ENCODE data around the gene CNTNAP2. TPM values are rescaled to one million over a fixed set of nuclear protein-coding genes. Genes with fewer than 3 reads are reported as not detected.

Gene CNTNAP2
- total and polyA plus RNA-seq, 2 of the 13 experiments (the other 11 are each of a cell fraction or from before 2014, with no cell fraction given), result 0.40 to 0.42 TPM

GRCh38 chr7:148256433-148256832, 2139.8 kb downstream of the CNTNAP2 start:
- in situ Hi-C loops (cut with HindIII; ENCODE audit: extremely low pct_ligation_motif_present, low pct_unique_long_range_greater_than_20kb) (loop anchor here (25.0 kb wide), 1 partner anchor 706 kb away; no protein-coding TSS in a partner anchor), intact Hi-C loops (cut with micrococcal nuclease; ENCODE audit: unreplicated experiment) (no loop called here)
- Histone ChIP-seq H3K4me1 (ENCODE audit: insufficient read depth, low read length) (no peaks in the 10 kb centered on the region), H3K27ac (ENCODE audit: extremely low read length, insufficient read depth, low read length) (no peak overlapping the region), H3K9me3 (ENCODE audit: low read length) (peaks cover 1% of the 10 kb centered on the region; the same call in 1 of the 2 replicates), H3K27me3 (ENCODE audit: control insufficient read depth in 1 of 2, insufficient read depth in 2 of 2, low read length in 2 of 2) (peaks cover 0 to 18% of the 10 kb centered on the region in 2 experiments; a peak in 3 of 5 replicates), H3K79me2 (ENCODE audit: insufficient read depth, low read length) (no peaks in the 10 kb centered on the region), H4K20me1 (ENCODE audit: insufficient read depth, low read length) (no peaks in the 10 kb centered on the region), H2AFZ (ENCODE audit: low read length) (no peak overlapping the region), H3K36me3 (replicated peaks in 1 of 2; ENCODE audit: control insufficient read depth in 1 of 2, insufficient read depth in 2 of 2, low read length in 2 of 2) (no peaks in the 10 kb centered on the region), H3K4me2 (ENCODE audit: low read depth, low read length) (no peak overlapping the region), H3K4me3 (replicated peaks in 1 of 3; ENCODE audit: insufficient read depth in 1 of 3, low read depth in 2 of 3, low read length in 3 of 3) (no peak overlapping the region), H3K9ac (ENCODE audit: insufficient read depth, low read depth, low read length) (no peak overlapping the region)
- ATAC-seq (no peak), FAIRE-seq (no peak), DNase-seq (ENCODE audit: low spot score) (no peak)
- WGBS (ENCODE audit: low lambda C conversion rate), result 42% methylated on average over 6 of the region's 6 CpGs
- ChIA-PET POLR2A (no interaction called here), CTCF (ENCODE audit: low intra/inter-chr PET ratio, low total read pairs) (no interaction called here)
- TF ChIP-seq ZNF232 (CRISPR knock-in tag; IDR thresholded peaks at IDR 0.05; ENCODE audit: borderline replicate concordance) (no peak), NFAT5 (CRISPR knock-in tag; IDR thresholded peaks at IDR 0.05) (no peak), ONECUT2 (CRISPR knock-in tag; IDR thresholded peaks at IDR 0.05) (no peak), ZKSCAN8 (CRISPR knock-in tag; IDR thresholded peaks at IDR 0.05; ENCODE audit: borderline replicate concordance) (no peak), LBX2 (CRISPR knock-in tag; IDR thresholded peaks at IDR 0.05; ENCODE audit: borderline replicate concordance) (no peak), SSRP1 (CRISPR knock-in tag; IDR thresholded peaks at IDR 0.05) (no peak), ZNF343 (CRISPR knock-in tag; IDR thresholded peaks at IDR 0.05) (no peak), SP5 (CRISPR knock-in tag; IDR thresholded peaks at IDR 0.05; ENCODE audit: borderline replicate concordance, low read depth) (no peak), TP53 (CRISPR knock-in tag; conservative IDR thresholded peaks at IDR 0.05) (no peak)
- BruUV-seq (replicated peaks), result no TSS peak
